Esophagus muscularis mucosa (tissue), 4 donors: ENCODE measurements around the gene SHROOM2. TPM values are rescaled to one million over a fixed set of nuclear protein-coding genes. Genes with fewer than 3 reads are reported as not detected.

Experiments used
- DNase-seq: peaks from one replicate; pipeline ENCODE4 v3.0.0-alpha.2; 2017; ENCODE audit errors: extremely low spot score
- H3K27ac ChIP-seq, 4 donors: fragments of 200-600 bp; sonication (generic); replicated peaks in 1 of 4; 1 replicate in 3 of 4; 2 replicates in 1 of 4; pipeline ENCODE4 v1.5.1; 2016 to 2019; ENCODE audit warnings: mild to moderate bottlenecking in 1 of 4
- H3K27me3 ChIP-seq, 4 donors: fragments of 200-600 bp; sonication (generic); one replicate each; pipeline versions ENCODE4 v1.5.1 to v1.6.0; 2016 to 2019
- H3K36me3 ChIP-seq, 4 donors: fragments of 200-600 bp; sonication (generic); one replicate each; pipeline ENCODE4 v1.5.1; 2016 to 2019
- H3K4me1 ChIP-seq, 4 donors: fragments of 200-600 bp; sonication (generic); one replicate each; pipeline ENCODE4 v1.5.1; 2016 to 2019
- H3K4me3 ChIP-seq, 4 donors: fragments of 200-600 bp; sonication (generic); 1 replicate in 2 of 4; 2 replicates in 2 of 4; pipeline ENCODE4 v1.5.1; 2016 to 2019; ENCODE audit warnings: mild to moderate bottlenecking in 4 of 4, moderate library complexity in 1 of 4
- H3K9me3 ChIP-seq, 4 donors: fragments of 200-600 bp; sonication (generic); 1 replicate in 3 of 4; 2 replicates in 1 of 4; pipeline ENCODE4 v1.5.1; 2016 to 2019
- CTCF ChIP-seq, 3 experiments: fragments of 200-600 bp in 2 of 3; fragments of 450-650 bp in 1 of 3; sonication (generic) in 2 of 3; IDR thresholded peaks; one replicate each; pipeline ENCODE4 v1.5.1; 2017 to 2019; ENCODE audit warnings: antibody characterized with exemption in 3 of 3, mild to moderate bottlenecking in 2 of 3, moderate library complexity in 1 of 3
- EP300 ChIP-seq: sonication (generic); formaldehyde crosslinking; IDR thresholded peaks from one replicate; pipeline ENCODE4 v1.6.1; 2017; ENCODE audit warnings: antibody characterized with exemption
- POLR2A ChIP-seq: fragments of 450-650 bp; IDR thresholded peaks from one replicate; pipeline ENCODE4 v1.6.1; 2017; ENCODE audit warnings: antibody characterized with exemption, moderate library complexity, mild to moderate bottlenecking, low read depth
- POLR2AphosphoS5 ChIP-seq, 2 donors: sonication (generic); formaldehyde crosslinking; IDR thresholded peaks; one replicate each; pipeline ENCODE4 v1.6.1; 2017; ENCODE audit warnings: antibody characterized with exemption in 2 of 2
- whole genome bisulfite sequencing: methylation state at CpG from one replicate; pipeline ENCODE4 v1.1.5; 2018; 5-methylcytosine and 5-hydroxymethylcytosine counted together
- intact Hi-C: fragments of 100-400 bp; cut with DNase I; formaldehyde crosslinking; loops from one replicate; pipeline ENCODE4 v1.15.1; 2023
- total RNA-seq, 4 donors: library from RNA; depleted of rRNA; stranded (reverse); fragments of >200 nt; gene quantifications; one replicate each; pipeline versions ENCODE4 v1.1.0 to v1.2.1, GENCODE V29; 2016

Gene SHROOM2
- total RNA-seq, 4 donors from 2014 or later, result 0.42 to 2.7 (median 1.4) TPM

GRCh38 chrX:9992061-9992460 lies 205.8 kb downstream of the SHROOM2 start:
- intact Hi-C loops, result no loop called here

GRCh38 chrX:9992724-9993123 lies 206.5 kb downstream of the SHROOM2 start:
- TF ChIP-seq POLR2A (no peak), EP300 (no peak), POLR2AphosphoS5 (IDR thresholded peaks at IDR 0.05) (no peak), CTCF (IDR thresholded peaks at IDR 0.05) (no peak)
- Histone ChIP-seq H3K36me3 (no peaks in the 10 kb centered on the region), H3K9me3 (no peaks in the 10 kb centered on the region), H3K4me1 (peaks cover 0 to 11% (median 6%) of the 10 kb centered on the region in 4 donors), H3K27me3 (no peaks in the 10 kb centered on the region), H3K27ac (no peak overlapping the region), H3K4me3 (no peak overlapping the region)
- intact Hi-C loops, result no loop called here
- 90% methylated on average over 18 of the region's 18 CpGs for WGBS
- no peak for DNase-seq

More at GRCh38 chrX:9992061-9992460, 205.8 kb downstream of the SHROOM2 start:
- H3K4me3 ChIP-seq, result no peak overlapping the region
- no peaks in the 10 kb centered on the region for H3K36me3 ChIP-seq
- H3K9me3 ChIP-seq, result no peaks in the 10 kb centered on the region
- DNase-seq, result no peak
- peaks cover 0 to 6% (median 6%) of the 10 kb centered on the region in 4 donors for H3K4me1 ChIP-seq
- H3K27me3 ChIP-seq, result no peaks in the 10 kb centered on the region
- H3K27ac ChIP-seq, result no peak overlapping the region
- 98% methylated on average over 6 of the region's 28 CpGs for WGBS
- no peak for TF ChIP-seq POLR2A
- no peak for TF ChIP-seq POLR2AphosphoS5 (IDR thresholded peaks at IDR 0.05)
- TF ChIP-seq EP300, result no peak
- no peak for TF ChIP-seq CTCF (IDR thresholded peaks at IDR 0.05)

- WGBS, result 35% methylated on average over 18 of the region's 18 CpGs
- no peak overlapping the region for H3K4me3 ChIP-seq
- DNase-seq, result peak; percentile 94
- H3K27me3 ChIP-seq, result no peaks in the 10 kb centered on the region
- H3K9me3 ChIP-seq, result no peaks in the 10 kb centered on the region
- intact Hi-C loops, result no loop called here
- H3K4me1 ChIP-seq, result peaks cover 0 to 11% (median 6%) of the 10 kb centered on the region in 4 donors
- TF ChIP-seq POLR2A (no peak), CTCF (IDR thresholded peaks at IDR 0.05) (peak; percentile 87 to 97 (median 94)), EP300 (no peak), POLR2AphosphoS5 (IDR thresholded peaks at IDR 0.05) (peak; percentile 59 to 69)
- no peaks in the 10 kb centered on the region for H3K36me3 ChIP-seq
- peak overlapping the region in 1 of 4 donors; percentile 18 for H3K27ac ChIP-seq
Observed at GRCh38 chrX:9995855-9996339, 209.7 kb downstream of the SHROOM2 start.

GRCh38 chrX:9997041-9997440 lies 210.8 kb downstream of the SHROOM2 start:
- Histone ChIP-seq H3K9me3 (no peaks in the 10 kb centered on the region), H3K27ac (no peak overlapping the region), H3K4me1 (peaks cover 0 to 15% (median 6%) of the 10 kb centered on the region in 4 donors), H3K4me3 (no peak overlapping the region), H3K36me3 (no peaks in the 10 kb centered on the region), H3K27me3 (no peaks in the 10 kb centered on the region)
- DNase-seq, result no peak
- intact Hi-C loops, result no loop called here
- TF ChIP-seq EP300 (no peak), POLR2A (no peak), POLR2AphosphoS5 (IDR thresholded peaks at IDR 0.05) (no peak), CTCF (IDR thresholded peaks at IDR 0.05) (no peak)
- WGBS, result 90% methylated on average over 9 of the region's 9 CpGs

- WGBS, result 52% methylated on average over 7 of the region's 8 CpGs
- H3K36me3 ChIP-seq, result no peaks in the 10 kb centered on the region
- H3K4me3 ChIP-seq, result no peak overlapping the region
- no peaks in the 10 kb centered on the region for H3K27me3 ChIP-seq
- intact Hi-C loops, result no loop called here
- peaks cover 0 to 15% (median 6%) of the 10 kb centered on the region in 4 donors for H3K4me1 ChIP-seq
- DNase-seq, result no peak
- no peak overlapping the region for H3K27ac ChIP-seq
- no peaks in the 10 kb centered on the region for H3K9me3 ChIP-seq
- TF ChIP-seq POLR2AphosphoS5 (IDR thresholded peaks at IDR 0.05) (no peak), CTCF (IDR thresholded peaks at IDR 0.05) (no peak), POLR2A (no peak), EP300 (no peak)
Observed at GRCh38 chrX:9997524-9997923, 211.3 kb downstream of the SHROOM2 start.
